ENCODE measurements around the gene COL5A1. TPM values are rescaled to one million over a fixed set of nuclear protein-coding genes. Genes with fewer than 3 reads are reported as not detected.
"Not testable (repeated sequence)": the region's sequence is repeated elsewhere in the genome, so short reads cannot be mapped to it uniquely, and the experiment has no call there.

COL5A1 gene
- total RNA-seq, 2 donors from 2014 or later = 71.1 to 196 TPM

- peak; percentile 64 for DNase-seq (ENCODE audit: low spot score)
- intact Hi-C loops (cut with DNase I) = loop anchor here in 1 of 2 donors (5.0 kb wide), 1 partner anchor 177 kb away; no protein-coding TSS in a partner anchor
Observed at GRCh38 chr9:134634667-134635230, 6.9 kb upstream of the COL5A1 start.

- intact Hi-C loops (cut with DNase I) = loop anchor here in 1 of 2 donors (5.0 kb wide), 1 partner anchor 178 kb away; no protein-coding TSS in a partner anchor
- peak; percentile 60 for DNase-seq (ENCODE audit: low spot score)
Observed at GRCh38 chr9:134635351-134636148, 6.1 kb upstream of the COL5A1 start.

GRCh38 chr9:134636149-134636507 is 5.5 kb upstream of the COL5A1 start:
- intact Hi-C loops (cut with DNase I) = loop anchor here in 1 of 2 donors (5.0 kb wide), 1 partner anchor 179 kb away; no protein-coding TSS in a partner anchor
- peak; percentile 32 for DNase-seq (ENCODE audit: low spot score)

- intact Hi-C loops (cut with DNase I) = loop anchor here in 1 of 2 donors (5.0 kb wide), 1 partner anchor 180 kb away; no protein-coding TSS in a partner anchor
- DNase-seq (ENCODE audit: low spot score) = peak; percentile 86
Observed at GRCh38 chr9:134637241-134637640, 4.4 kb upstream of the COL5A1 start.

GRCh38 chr9:134637696-134638501 is 3.7 kb upstream of the COL5A1 start:
- peak; percentile 78 for DNase-seq (ENCODE audit: low spot score)
- intact Hi-C loops (cut with DNase I) = loop anchor here in 1 of 2 donors (5.0 kb wide), 1 partner anchor 181 kb away; no protein-coding TSS in a partner anchor

- intact Hi-C loops (cut with DNase I) = loop anchor here in 1 of 2 donors (5.0 kb wide), 1 partner anchor 181 kb away; no protein-coding TSS in a partner anchor
- no peak for DNase-seq (ENCODE audit: low spot score)
Observed at GRCh38 chr9:134638502-134639090, 3.0 kb upstream of the COL5A1 start.

GRCh38 chr9:134639994-134640393 is 1.6 kb upstream of the COL5A1 start:
- intact Hi-C loops (cut with DNase I) = loop anchor here (5.0 to 10.0 kb wide), 3 partner anchors 183 to 782 kb away; no protein-coding TSS in a partner anchor
- no peak for DNase-seq (ENCODE audit: low spot score)

- intact Hi-C loops (cut with DNase I) = loop anchor here in 1 of 2 donors (5.0 to 10.0 kb wide), 2 partner anchors 186 to 782 kb away; no protein-coding TSS in a partner anchor
Observed at GRCh38 chr9:134640506-134641172, 964 bp upstream of the COL5A1 start.

GRCh38 chr9:134641990-134642384 is 384 bp downstream of the COL5A1 start:
- intact Hi-C loops (cut with DNase I) = loop anchor here in 1 of 2 donors (5.0 to 10.0 kb wide), 2 partner anchors 187 to 780 kb away; no protein-coding TSS in a partner anchor
- no peak for DNase-seq (ENCODE audit: low spot score)

More at GRCh38 chr9:134640506-134641172, 964 bp upstream of the COL5A1 start:
- no peak for DNase-seq (ENCODE audit: low spot score)

- DNase-seq (ENCODE audit: low spot score) = peak; percentile 90
- intact Hi-C loops (cut with DNase I) = loop anchor here in 1 of 2 donors (5.0 to 10.0 kb wide), 2 partner anchors 188 to 780 kb away; no protein-coding TSS in a partner anchor
Observed at GRCh38 chr9:134642385-134643181, 980 bp downstream of the COL5A1 start.

- DNase-seq (ENCODE audit: low spot score) = no peak
- intact Hi-C loops (cut with DNase I) = loop anchor here in 1 of 2 donors (5.0 to 10.0 kb wide), 2 partner anchors 188 to 779 kb away; no protein-coding TSS in a partner anchor
Observed at GRCh38 chr9:134643222-134643671, 1.6 kb downstream of the COL5A1 start.

- not testable (repeated sequence) for DNase-seq (ENCODE audit: low spot score)
Observed at GRCh38 chr9:134644401-134644724, 2.8 kb downstream of the COL5A1 start.

GRCh38 chr9:134644725-134645606 is 3.4 kb downstream of the COL5A1 start:
- intact Hi-C loops (cut with DNase I) = loop anchor here in 1 of 2 donors (5.0 to 10.0 kb wide), 2 partner anchors 190 to 777 kb away; no protein-coding TSS in a partner anchor
- DNase-seq (ENCODE audit: low spot score) = peak; percentile 93

More at GRCh38 chr9:134644401-134644724, 2.8 kb downstream of the COL5A1 start:
- intact Hi-C loops (cut with DNase I) = loop anchor here in 1 of 2 donors (5.0 to 10.0 kb wide), 2 partner anchors 190 to 778 kb away; no protein-coding TSS in a partner anchor

GRCh38 chr9:134645607-134646365 is 4.2 kb downstream of the COL5A1 start:
- intact Hi-C loops (cut with DNase I) = loop anchor here in 1 of 2 donors (10.0 kb wide), 1 partner anchor 191 kb away; no protein-coding TSS in a partner anchor
- DNase-seq (ENCODE audit: low spot score) = no peak

GRCh38 chr9:134647359-134648080 is 5.9 kb downstream of the COL5A1 start:
- intact Hi-C loops (cut with DNase I) = loop anchor here in 1 of 2 donors (10.0 kb wide), 1 partner anchor 193 kb away; no protein-coding TSS in a partner anchor
- DNase-seq (ENCODE audit: low spot score) = no peak
